Superior temporal gyrus (tissue), 1 donor: ENCODE measurements around the gene GPR26.

Experiments
- DNase-seq: peaks from one replicate; pipeline ENCODE4 v3.0.0-alpha.2; 2016; ENCODE audit errors: extremely low spot score

Gene GPR26

GRCh38 chr10:123648595-123648994 is 17.6 kb upstream of the GPR26 start:
- no peak for DNase-seq

GRCh38 chr10:123649676-123650075 is 16.5 kb upstream of the GPR26 start:
- no peak for DNase-seq

- DNase-seq, result no peak
These were observed 14.6 kb upstream of the GPR26 start for GRCh38 chr10:123651421-123652047.

- DNase-seq, result no peak
These were observed 10.4 kb upstream of the GPR26 start for GRCh38 chr10:123655751-123656150.

GRCh38 chr10:123663522-123663921 is 2.6 kb upstream of the GPR26 start:
- no peak for DNase-seq

- DNase-seq, result no peak
These were observed 466 bp upstream of the GPR26 start for GRCh38 chr10:123665491-123666286.

- DNase-seq, result no peak
These were observed 3.7 kb downstream of the GPR26 start for GRCh38 chr10:123669886-123670285.

GRCh38 chr10:123673198-123673597 is 7.0 kb downstream of the GPR26 start:
- DNase-seq, result no peak

GRCh38 chr10:123674741-123675140 is 8.6 kb downstream of the GPR26 start:
- no peak for DNase-seq

- no peak for DNase-seq
These were observed 9.7 kb downstream of the GPR26 start for GRCh38 chr10:123675811-123676210.

GRCh38 chr10:123677556-123677955 is 11.4 kb downstream of the GPR26 start:
- DNase-seq, result no peak

GRCh38 chr10:123678376-123678775 is 12.2 kb downstream of the GPR26 start:
- DNase-seq, result no peak

- DNase-seq, result no peak
These were observed 15.1 kb downstream of the GPR26 start for GRCh38 chr10:123681285-123681684.

- no peak for DNase-seq
These were observed 16.3 kb downstream of the GPR26 start for GRCh38 chr10:123682477-123682876.

- no peak for DNase-seq
These were observed 17.3 kb downstream of the GPR26 start for GRCh38 chr10:123683459-123683858.

- DNase-seq, result no peak
These were observed 17.7 kb downstream of the GPR26 start for GRCh38 chr10:123683865-123684264.

- no peak for DNase-seq
These were observed 19.1 kb downstream of the GPR26 start for GRCh38 chr10:123685260-123685659.

GRCh38 chr10:123687758-123688157 is 21.6 kb downstream of the GPR26 start:
- DNase-seq, result no peak

- DNase-seq, result no peak
These were observed 23.7 kb downstream of the GPR26 start for GRCh38 chr10:123689880-123690279.

GRCh38 chr10:123703195-123703790 is 37.1 kb downstream of the GPR26 start:
- DNase-seq, result no peak

- no peak for DNase-seq
These were observed 37.9 kb downstream of the GPR26 start for GRCh38 chr10:123704076-123704475.

GRCh38 chr10:123704812-123705211 is 38.7 kb downstream of the GPR26 start:
- DNase-seq, result no peak

GRCh38 chr10:123706236-123706635 is 40.1 kb downstream of the GPR26 start:
- no peak for DNase-seq
